ENCODE results near the gene ABHD17A.

Gene ABHD17A

DNA sequence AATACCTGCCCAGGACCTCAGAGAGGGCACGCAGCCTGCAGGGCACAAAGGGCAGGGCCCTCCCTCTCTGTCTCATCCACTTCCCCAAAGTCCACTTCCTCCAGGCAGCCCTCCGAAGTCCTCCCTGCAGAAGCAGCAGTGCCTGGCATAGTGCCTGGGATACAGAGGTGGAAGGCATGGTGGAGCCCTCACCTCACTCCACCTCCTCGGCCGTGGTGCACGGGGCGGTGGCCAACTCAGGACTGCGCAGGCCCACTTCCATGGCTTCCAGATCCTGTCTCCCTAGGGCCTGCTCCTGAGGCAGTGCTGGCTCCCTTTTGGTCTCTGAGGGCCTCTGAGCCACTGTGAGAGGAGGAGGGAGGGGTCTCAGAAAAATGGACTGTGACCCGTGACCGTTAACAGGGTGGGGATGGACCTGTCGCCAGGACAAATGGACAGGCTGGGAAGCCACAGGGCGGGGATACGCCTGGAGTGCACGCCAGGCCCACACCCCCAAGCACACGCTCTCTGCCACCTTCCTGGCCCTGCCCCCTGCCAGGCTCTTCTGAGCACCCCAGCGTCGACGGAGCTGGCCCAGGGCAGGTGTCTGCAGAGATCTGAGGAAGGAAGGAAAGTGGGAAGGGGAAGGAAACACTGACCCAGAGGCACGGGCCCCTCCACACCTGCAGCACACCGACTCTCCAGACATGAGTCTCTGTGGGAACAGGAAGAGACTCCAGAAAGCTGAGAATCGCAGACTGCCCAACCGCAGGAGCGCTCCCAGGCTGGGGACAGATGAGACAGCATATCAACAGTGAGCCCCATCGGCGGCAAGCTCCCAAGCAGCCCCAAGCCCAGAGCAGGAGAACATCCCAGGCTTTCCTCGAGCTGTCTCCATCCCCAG, 45.4 kb downstream of the ABHD17A start:
- no peak for DNase-seq (ENCODE audit: low spot score)

- no peak for DNase-seq (ENCODE audit: low spot score)
These were observed 47.6 kb downstream of the ABHD17A start for GRCh38 chr19:1837625-1838105.

GRCh38 chr19:1837222-1837565, 48.1 kb downstream of the ABHD17A start:
- DNase-seq (ENCODE audit: low spot score), result no peak

- no peak for DNase-seq (ENCODE audit: low spot score)
These were observed 48.7 kb downstream of the ABHD17A start for GRCh38 chr19:1836458-1837221.

GRCh38 chr19:1833540-1833939, 51.8 kb downstream of the ABHD17A start:
- DNase-seq (ENCODE audit: low spot score), result no peak

GRCh38 chr19:1832046-1832663, 53.1 kb downstream of the ABHD17A start:
- DNase-seq (ENCODE audit: low spot score), result no peak

DNA sequence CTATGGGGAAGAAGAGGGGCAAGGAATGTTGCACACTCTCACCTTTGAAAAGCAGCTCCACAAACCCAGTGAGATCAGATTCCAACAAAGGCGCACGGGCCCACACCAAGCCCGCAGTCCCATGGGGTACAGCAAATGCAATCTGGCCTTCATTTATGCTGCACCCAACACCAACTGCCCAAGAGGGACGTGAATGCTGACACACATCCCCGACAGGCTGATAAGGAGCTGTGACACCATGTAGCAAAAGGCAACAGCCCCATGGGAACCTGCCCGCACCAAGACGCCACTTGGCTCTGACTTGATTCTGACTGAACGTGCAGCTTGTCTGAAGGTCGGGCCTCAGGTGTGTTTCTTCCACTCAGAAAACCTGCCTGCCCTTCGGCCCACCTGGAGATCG, 54.3 kb downstream of the ABHD17A start:
- no peak for DNase-seq (ENCODE audit: low spot score)

DNA sequence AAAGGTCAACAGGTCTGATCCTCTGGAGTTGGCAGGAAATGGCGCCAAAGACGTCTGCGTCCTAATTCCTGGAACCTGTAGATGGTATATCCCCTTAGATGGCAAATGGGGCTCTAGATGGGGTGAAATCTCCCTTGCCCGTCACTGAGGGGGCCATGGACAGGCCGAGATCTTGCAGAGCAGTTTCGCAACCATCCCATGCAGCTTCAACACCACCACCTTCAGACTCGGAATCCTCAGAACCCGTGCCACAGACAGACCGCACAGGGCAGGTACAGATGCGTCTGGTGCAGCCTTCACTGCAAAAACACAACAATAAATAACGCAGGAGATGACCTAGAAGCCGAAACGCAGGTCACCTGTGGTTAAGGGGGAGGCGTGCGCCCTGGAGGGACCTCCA, 54.7 kb downstream of the ABHD17A start:
- no peak for DNase-seq (ENCODE audit: low spot score)

DNA sequence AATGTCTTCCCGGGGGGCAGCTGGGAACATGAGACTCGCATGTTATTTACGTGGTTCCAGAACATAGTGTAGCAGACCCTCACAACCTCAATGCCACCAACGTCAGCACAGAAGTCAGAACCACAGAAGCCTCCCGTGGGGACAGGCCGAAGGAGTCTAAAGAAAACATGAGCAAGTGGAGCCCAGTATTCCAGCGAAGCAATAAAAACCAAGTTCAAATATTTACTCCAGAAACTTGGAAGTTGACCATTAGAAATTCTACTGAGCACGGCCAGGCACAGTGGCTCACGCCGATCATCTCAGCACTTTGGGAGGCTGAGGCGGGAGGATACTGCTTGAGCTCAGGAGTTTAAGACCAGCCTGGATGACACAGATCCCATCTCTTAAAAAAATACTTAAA, 55.3 kb downstream of the ABHD17A start:
- no peak for DNase-seq (ENCODE audit: low spot score)

DNA sequence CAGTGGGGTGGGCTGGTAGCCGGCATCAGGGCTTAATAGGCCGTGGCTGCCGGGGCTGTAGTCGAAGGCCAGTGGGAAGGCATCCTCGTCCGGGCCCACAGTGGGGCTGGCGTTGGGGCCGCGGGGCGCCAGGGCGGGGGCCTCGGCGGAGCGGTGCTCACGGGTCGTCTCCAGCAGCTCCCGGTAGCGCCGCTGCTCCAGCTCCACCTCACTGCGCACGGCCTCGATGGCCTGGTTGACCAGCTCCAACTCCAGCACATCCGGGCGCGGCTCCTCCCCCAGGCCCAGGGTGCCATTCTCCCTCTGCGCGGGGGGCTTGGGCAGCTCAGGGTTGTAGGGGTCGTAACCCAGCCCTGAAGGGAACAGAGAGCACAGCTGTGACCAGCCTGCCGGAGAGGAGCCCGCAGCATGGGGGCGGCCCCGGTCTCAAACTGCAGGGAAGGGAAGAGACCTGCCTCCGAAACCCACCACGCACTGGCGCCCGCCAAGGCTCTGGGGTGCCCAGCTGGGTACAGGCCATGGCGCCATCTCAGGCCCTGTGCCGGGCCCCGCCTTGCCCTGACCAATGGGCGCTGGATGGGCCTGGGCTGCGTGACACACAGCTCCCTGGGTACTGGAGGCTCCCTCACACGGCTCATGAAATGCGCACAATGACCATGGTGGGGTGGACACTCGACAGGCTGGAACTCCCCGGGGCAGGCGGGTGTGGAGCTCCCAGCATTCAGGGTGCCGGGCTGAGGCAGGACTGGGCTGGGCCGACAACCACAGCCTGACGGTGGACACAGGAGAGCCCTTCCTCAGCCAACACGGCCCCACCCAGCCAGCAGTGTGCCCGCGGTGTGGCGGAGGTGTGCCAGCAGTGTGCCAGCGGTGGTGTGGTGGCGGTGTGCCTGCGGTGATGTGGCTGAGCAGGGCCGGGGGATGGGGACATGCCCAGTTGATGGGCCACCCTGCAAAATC, 56.7 kb downstream of the ABHD17A start:
- DNase-seq (ENCODE audit: low spot score), result no peak

DNA sequence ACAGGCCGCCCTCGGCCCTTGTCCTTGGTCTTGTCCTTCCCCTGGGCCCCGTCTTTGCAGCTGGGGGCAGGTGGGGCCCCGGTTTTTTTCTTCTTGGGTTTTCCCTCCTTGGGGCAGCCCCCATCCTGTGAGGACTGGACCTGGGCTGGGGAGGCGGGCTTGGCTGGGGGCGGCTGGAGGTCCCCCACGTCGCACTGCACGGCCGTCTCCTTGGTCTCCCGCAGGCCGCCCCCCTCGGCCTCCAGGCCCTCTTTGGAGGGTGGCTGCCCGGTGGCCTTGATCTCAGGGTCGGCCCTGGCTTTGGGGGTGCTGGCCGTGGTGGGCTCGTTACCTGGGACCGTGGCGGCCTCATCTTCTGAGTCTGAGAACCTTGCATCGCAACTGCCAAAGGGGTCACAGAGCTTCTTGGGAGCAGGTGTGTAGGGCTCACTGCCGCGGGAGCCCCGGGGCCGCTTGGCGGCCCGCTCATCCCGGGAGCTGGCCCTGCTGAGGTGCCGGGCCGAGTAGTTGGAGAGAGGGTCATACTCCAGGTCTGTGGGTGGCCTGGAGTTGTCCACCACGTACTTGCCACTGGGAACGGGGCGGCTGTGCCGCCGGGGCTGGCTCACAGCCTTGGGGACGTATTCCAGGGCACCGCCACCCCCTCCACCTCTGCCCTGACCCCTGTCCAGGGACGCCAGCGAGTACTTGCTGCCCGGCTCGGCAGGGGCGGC, 57.6 kb downstream of the ABHD17A start:
- no peak for DNase-seq (ENCODE audit: low spot score)

Measured in SW480 (cell line).